Type B pancreatic cell (in vitro differentiated cells): ENCODE results near the gene RPRD1B. TPM values are rescaled to one million over a fixed set of nuclear protein-coding genes. Genes with fewer than 3 reads are reported as not detected.
"Not testable (repeated sequence)": the region's sequence is repeated elsewhere in the genome, so short reads cannot be mapped to it uniquely, and the experiment has no call there.

Experiments used
- DNase-seq: peaks from one replicate; pipeline ENCODE4 v3.0.0; 2021; ENCODE audit warnings: mixed read lengths; ENCODE audit not compliant: unreplicated experiment; ENCODE audit errors: extremely low spot score
- H3K27ac Mint-ChIP-seq: 2 replicates; pipeline ENCODE4 v1.8.0; 2021; ENCODE audit warnings: mild to moderate bottlenecking, mixed read lengths
- H3K27me3 Mint-ChIP-seq: 2 replicates; pipeline ENCODE4 v1.8.0; 2021; ENCODE audit warnings: mixed read lengths
- H3K36me3 Mint-ChIP-seq: 2 replicates; pipeline ENCODE4 v1.8.0; 2021; ENCODE audit warnings: mixed read lengths
- H3K4me1 Mint-ChIP-seq: one replicate; pipeline ENCODE4 v1.8.0; 2021; ENCODE audit warnings: mixed read lengths; ENCODE audit not compliant: unreplicated experiment
- H3K4me3 Mint-ChIP-seq: 2 replicates; pipeline ENCODE4 v1.8.0; 2021; ENCODE audit warnings: mild to moderate bottlenecking, mixed read lengths
- H3K9me3 Mint-ChIP-seq: 2 replicates; pipeline ENCODE4 v1.8.0; 2021; ENCODE audit warnings: mixed read lengths
- CTCF ChIP-seq: fragments of 200-600 bp; sonication (generic); conservative IDR thresholded peaks from 2 replicates; pipeline ENCODE4 v1.5.0; 2021; ENCODE audit warnings: antibody characterized with exemption, mild to moderate bottlenecking
- total RNA-seq: library from RNA; stranded (reverse); gene quantifications from 2 replicates; pipeline ENCODE4 v1.2.1, GENCODE V29; 2021; ENCODE audit warnings: low replicate concordance

The RPRD1B gene
- total RNA-seq, 1 donor from 2014 or later = 41.9 TPM

- H3K9me3 Mint-ChIP-seq = peaks cover 3% of the 10 kb centered on the region
- no peak for TF ChIP-seq CTCF
- H3K36me3 Mint-ChIP-seq = no peaks in the 10 kb centered on the region
- no peak for DNase-seq
- H3K27ac Mint-ChIP-seq = no peak overlapping the region
- no peak overlapping the region for H3K4me3 Mint-ChIP-seq
- H3K4me1 Mint-ChIP-seq = peaks cover 13% of the 10 kb centered on the region
- H3K27me3 Mint-ChIP-seq = no peaks in the 10 kb centered on the region
These were observed 65.4 kb downstream of the RPRD1B start for GRCh38 chr20:38098952-38099351.

- H3K4me1 Mint-ChIP-seq, H3K27me3 Mint-ChIP-seq, DNase-seq, H3K4me3 Mint-ChIP-seq, H3K9me3 Mint-ChIP-seq, H3K27ac Mint-ChIP-seq, H3K36me3 Mint-ChIP-seq: not testable (repeated sequence)
These were observed 68.7 kb downstream of the RPRD1B start for GRCh38 chr20:38102206-38102605.

GRCh38 chr20:38104285-38104684 lies 70.7 kb downstream of the RPRD1B start:
- Mint-ChIP-seq H3K9me3 (no peaks in the 10 kb centered on the region), H3K4me3 (no peak overlapping the region), H3K27ac (no peak overlapping the region), H3K36me3 (no peaks in the 10 kb centered on the region), H3K27me3 (no peaks in the 10 kb centered on the region), H3K4me1 (peaks cover 11% of the 10 kb centered on the region)
- no peak for TF ChIP-seq CTCF
- no peak for DNase-seq

- peaks cover 24% of the 10 kb centered on the region for H3K4me1 Mint-ChIP-seq
- H3K9me3 Mint-ChIP-seq = no peaks in the 10 kb centered on the region
- no peak for TF ChIP-seq CTCF
- no peaks in the 10 kb centered on the region for H3K27me3 Mint-ChIP-seq
- H3K27ac Mint-ChIP-seq = no peak overlapping the region
- DNase-seq = no peak
- H3K4me3 Mint-ChIP-seq = no peak overlapping the region
- H3K36me3 Mint-ChIP-seq = no peaks in the 10 kb centered on the region
These were observed 72.9 kb downstream of the RPRD1B start for GRCh38 chr20:38106461-38106860.

GRCh38 chr20:38107386-38107785 lies 73.8 kb downstream of the RPRD1B start:
- H3K4me3 Mint-ChIP-seq = not testable (repeated sequence)

GRCh38 chr20:38107916-38108315 lies 74.4 kb downstream of the RPRD1B start:
- not testable (repeated sequence) for H3K27me3 Mint-ChIP-seq, H3K9me3 Mint-ChIP-seq, H3K4me3 Mint-ChIP-seq, H3K36me3 Mint-ChIP-seq, DNase-seq, H3K27ac Mint-ChIP-seq
- peaks cover 24% of the 10 kb centered on the region for H3K4me1 Mint-ChIP-seq

More at GRCh38 chr20:38107386-38107785, 73.8 kb downstream of the RPRD1B start:
- peaks cover 24% of the 10 kb centered on the region for H3K4me1 Mint-ChIP-seq
- H3K27me3 Mint-ChIP-seq, H3K27ac Mint-ChIP-seq, H3K9me3 Mint-ChIP-seq, H3K36me3 Mint-ChIP-seq, DNase-seq: not testable (repeated sequence)

GRCh38 chr20:38108438-38108985 lies 75.0 kb downstream of the RPRD1B start:
- Mint-ChIP-seq H3K9me3 (no peaks in the 10 kb centered on the region), H3K4me3 (no peak overlapping the region), H3K4me1 (peaks cover 27% of the 10 kb centered on the region), H3K27me3 (no peaks in the 10 kb centered on the region), H3K36me3 (no peaks in the 10 kb centered on the region), H3K27ac (peak overlapping the region; percentile 50)
- no peak for DNase-seq
- TF ChIP-seq CTCF = no peak
